GM13977 (cell line): ENCODE measurements around the gene RAI1.

ENCODE experiments used
- DNase-seq: peaks from one replicate; pipeline ENCODE4 v3.0.0; 2012; ENCODE audit warnings: low spot score
- in situ Hi-C: fragments of 300-500 bp; cut with MboI; formaldehyde crosslinking; loops from one replicate; pipeline ENCODE4 v1.12.0; 2022; ENCODE audit warnings: low sequenced_read_pairs, low pct_unique_long_range_greater_than_20kb, mixed read lengths, inconsistent platforms; ENCODE audit not compliant: unreplicated experiment
- TF ChIP-seq, protein P1 (sequence below): IDR thresholded peaks from 2 replicates; pipeline ENCODE4 v1.5.1; 2012; ENCODE audit warnings: mild to moderate bottlenecking, control low read depth; ENCODE audit not compliant: insufficient read depth; ENCODE audit errors: extremely low read depth, missing control alignments

The RAI1 gene

DNA sequence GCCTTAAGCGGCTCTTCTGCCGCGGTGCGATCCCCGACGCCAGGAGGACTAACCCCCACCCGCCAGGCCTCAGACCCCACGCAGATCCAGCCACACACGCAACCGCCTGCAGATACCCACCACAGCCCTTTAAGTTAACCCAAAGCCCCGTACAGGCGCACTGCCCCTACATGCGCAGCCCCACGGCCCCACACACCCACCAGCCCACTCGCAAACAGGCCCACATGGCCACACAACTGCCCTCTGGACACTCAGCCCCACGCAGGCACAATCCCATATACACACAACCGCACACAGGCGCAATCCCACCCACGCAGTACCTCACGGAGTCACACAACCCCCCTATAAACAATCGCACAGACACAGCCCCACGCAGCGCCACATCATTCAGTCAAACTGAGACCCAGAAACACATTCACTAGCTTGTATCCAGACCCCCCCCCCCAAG, 41.7 kb downstream of the RAI1 start:
- DNase-seq, result no peak
- TF ChIP-seq, protein P1, sequence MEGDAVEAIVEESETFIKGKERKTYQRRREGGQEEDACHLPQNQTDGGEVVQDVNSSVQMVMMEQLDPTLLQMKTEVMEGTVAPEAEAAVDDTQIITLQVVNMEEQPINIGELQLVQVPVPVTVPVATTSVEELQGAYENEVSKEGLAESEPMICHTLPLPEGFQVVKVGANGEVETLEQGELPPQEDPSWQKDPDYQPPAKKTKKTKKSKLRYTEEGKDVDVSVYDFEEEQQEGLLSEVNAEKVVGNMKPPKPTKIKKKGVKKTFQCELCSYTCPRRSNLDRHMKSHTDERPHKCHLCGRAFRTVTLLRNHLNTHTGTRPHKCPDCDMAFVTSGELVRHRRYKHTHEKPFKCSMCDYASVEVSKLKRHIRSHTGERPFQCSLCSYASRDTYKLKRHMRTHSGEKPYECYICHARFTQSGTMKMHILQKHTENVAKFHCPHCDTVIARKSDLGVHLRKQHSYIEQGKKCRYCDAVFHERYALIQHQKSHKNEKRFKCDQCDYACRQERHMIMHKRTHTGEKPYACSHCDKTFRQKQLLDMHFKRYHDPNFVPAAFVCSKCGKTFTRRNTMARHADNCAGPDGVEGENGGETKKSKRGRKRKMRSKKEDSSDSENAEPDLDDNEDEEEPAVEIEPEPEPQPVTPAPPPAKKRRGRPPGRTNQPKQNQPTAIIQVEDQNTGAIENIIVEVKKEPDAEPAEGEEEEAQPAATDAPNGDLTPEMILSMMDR, result no peak
- in situ Hi-C loops, result no loop called here

DNA sequence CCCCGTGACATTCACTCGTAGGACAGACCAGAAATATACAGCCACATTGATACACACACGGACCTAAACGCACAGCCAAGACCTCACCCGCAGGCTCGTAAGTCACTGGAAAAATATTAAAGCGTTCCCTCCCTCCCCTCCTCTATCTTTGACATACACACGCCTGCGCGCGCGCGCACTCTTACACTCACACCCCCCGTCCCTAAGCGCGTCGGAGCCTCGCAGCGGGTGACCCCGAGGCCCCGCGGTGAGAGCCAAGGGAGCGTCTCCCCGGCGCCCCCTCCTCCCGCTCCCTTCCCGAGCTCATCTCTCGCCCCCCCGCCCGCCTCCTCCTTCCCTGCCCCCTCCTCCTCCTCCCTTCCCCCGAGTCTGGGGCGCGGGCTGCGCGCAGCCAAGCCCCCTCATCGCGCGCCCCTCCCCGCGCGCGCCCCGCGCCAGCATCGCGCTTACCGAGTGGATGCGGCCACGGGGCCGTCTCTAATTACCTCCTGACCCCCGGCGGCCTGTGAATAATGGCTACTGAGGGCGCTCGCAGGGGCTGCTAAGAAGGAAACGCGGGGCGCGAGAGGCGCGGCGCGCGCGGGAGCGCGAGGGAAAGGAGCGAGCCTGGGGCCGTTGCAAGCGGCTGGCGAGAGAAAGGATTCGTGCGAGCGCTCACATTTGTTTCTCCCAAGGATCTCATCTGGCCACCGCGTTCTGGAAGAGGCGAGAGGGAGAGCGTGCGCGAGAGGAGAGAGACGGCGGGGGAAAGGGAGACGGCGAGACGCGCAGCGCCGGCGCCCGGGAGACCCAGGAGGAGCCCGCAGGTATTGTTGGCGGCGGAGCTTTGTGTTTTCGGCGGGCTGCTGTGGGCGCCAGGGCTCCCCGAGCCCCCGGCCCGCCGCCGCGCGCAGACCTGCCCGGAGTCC, 42.4 kb downstream of the RAI1 start:
- peak; percentile 82 for DNase-seq
- in situ Hi-C loops, result no loop called here
- TF ChIP-seq, protein P1, result no peak

DNA sequence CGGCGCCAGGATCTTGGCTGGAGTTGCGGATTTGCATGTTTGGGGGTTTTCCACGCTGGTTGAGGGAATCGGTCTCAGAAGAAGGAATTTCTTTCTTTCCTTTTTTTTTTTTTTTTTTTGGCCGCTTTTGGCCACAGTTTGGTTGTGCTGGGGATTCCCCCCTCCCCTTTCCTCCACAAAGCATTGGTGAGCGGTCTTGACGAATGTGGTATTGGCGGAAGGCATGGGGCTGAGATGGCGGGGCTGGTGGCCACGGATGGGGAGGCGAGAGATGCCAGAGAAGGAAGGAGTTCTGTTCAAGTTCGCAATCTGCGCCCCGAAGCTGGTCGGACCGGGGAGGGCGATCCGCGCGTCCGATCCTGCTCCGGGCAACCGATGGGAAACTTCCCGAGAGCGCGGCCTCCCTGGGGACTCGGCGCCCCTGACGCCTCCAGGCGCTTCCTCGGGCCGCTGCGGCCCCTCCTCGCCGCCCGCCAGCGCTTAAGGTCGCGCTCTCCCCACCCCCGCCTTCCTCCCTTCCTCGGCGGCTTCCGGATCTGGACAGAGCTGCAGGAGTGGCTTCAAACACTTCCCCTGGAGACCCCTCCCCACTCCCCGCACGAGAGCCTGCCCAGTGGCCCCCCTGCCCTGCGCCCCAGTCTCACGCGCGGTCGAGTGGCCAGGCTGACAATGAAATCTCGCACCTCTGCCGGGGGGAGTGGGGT, 43.2 kb downstream of the RAI1 start:
- peak; percentile 92 for DNase-seq
- TF ChIP-seq, protein P1, result no peak
- in situ Hi-C loops, result no loop called here

DNA sequence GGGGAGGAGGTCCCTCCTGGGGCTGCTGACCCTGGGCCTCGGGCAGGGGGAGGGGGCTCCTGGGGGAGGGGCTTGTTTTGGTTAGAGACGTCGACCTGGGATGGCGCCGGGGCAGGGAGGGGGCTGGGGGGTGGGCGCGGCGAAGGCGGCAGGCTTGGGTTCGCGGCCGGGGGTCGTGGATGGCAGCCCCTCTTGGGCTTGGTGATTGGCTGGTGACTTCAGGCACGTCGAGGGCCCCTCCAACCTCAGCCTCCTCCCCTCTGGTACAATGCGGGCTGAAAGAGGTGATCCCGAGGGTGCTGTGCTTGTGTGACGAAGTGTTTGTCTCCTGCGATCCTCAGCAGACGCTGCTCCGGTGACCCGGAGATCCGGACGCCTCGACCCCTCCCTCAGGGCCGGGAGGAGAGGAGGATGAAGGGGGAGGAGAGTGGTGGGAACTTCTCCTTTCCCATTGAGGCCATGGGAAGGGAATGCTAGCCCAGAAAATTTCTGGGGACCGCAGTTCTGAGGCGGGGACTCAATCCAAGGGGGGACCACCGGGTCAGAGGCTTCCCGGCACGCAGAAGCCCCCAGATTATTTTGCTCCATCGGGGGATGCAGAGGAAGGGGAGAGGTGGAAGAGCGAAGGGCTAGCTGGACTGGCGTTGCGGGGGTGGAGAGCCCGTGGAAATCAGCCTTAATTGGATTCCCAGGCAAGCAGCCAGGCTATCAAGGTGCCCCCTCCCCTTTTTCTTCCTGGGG, 43.9 kb downstream of the RAI1 start:
- TF ChIP-seq, protein P1, result no peak
- DNase-seq, result peak; percentile 71
- in situ Hi-C loops, result no loop called here

DNA sequence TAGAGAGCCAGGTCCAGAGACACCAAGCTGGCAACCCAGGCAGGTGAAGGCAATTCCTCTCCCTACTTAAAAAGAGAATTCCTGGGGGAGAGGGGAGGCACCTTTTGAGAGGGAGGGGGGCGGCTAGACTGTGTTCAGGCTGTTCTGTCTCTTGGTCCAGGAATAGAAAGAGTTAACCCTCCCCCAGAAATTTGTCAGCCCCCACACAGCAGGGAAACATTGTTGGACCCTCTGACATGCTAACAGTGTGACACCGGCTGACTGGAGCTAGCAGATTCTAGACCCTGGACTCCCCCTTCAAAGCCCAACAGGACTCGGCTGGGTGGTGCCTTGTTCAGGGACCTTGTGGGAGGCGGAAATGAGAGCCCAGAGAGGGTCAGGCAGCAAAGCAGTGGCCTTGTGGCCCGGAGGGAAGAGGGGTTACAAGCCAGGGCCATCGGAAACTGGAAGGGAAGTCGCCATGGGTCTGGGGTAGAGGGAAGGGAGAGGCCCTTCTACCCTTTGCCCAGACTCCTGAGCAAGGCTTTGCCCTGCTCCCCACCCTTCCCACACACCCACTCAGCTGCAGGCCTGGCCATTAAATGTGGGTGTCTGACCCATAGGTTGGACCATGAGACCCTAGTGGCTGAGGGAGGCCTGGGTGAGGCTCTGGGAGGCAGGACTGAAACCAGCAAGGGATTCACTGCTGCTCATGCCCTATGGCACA, 44.6 kb downstream of the RAI1 start:
- in situ Hi-C loops, result no loop called here
- no peak for DNase-seq
- TF ChIP-seq, protein P1, result no peak

DNA sequence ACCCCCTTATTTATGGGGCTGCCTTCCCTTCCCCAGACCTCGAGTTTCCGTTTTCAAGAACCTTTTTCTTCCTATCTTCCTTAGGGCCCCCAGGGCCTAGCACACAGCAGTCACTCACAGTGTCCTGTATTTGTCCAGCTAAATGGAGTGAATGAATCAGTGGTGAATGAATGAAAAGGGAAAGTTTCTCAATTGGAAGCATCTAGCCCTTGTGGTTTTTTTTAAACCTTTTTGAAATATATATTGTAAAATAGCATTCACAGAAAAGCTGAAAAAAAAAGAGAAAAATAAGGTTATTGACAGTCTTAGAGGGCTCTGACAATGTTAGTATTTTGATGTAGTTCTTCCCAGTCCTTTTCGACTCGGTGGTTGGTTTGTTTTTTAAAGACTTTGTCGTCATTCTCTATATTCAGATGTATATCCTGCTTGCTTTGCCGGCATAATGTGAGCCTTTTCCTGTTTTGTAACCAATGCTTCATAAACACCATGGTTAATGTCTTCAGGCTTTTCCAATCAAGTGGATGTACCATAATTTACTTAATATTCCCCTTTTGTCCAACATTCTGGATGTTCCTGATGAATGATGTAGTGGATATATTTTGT, 45.3 kb downstream of the RAI1 start:
- TF ChIP-seq, protein P1, result no peak
- DNase-seq, result no peak
- in situ Hi-C loops, result no loop called here
